ENCODE data around the gene S100A2. TPM values are rescaled to one million over a fixed set of nuclear protein-coding genes. Genes with fewer than 3 reads are reported as not detected.
A peak's percentile ranks its signal among the peaks of the same experiment; 100 is the strongest.

Gene S100A2
- total RNA-seq, 1 donor from 2014 or later = 5.6 TPM

DNA sequence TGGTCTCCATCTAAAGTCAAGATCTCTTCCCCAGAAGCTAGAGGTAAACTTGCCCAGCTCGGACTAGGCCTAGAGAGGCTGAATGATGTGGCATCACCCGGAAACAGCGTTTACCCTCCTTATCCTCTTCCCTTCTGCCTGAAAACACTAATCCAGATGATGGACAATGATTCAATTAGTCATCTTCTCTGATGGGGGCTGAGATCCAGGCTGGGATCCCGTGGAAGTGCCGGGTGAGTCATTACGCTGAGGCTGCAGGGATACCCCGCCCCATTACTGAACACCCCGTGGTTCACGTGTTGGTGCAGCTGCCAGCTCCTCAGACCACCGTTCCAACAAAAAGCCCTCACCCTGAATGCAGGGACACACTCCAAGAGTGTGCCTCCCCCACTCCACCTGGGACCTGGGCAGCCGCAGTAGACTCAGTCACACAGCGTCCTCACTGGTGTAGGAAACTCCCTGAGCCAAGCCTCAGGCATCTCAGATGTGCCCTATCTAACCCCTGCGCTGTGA lies 31.9 kb downstream of the S100A2 start:
- peak; percentile 70 for DNase-seq

DNA sequence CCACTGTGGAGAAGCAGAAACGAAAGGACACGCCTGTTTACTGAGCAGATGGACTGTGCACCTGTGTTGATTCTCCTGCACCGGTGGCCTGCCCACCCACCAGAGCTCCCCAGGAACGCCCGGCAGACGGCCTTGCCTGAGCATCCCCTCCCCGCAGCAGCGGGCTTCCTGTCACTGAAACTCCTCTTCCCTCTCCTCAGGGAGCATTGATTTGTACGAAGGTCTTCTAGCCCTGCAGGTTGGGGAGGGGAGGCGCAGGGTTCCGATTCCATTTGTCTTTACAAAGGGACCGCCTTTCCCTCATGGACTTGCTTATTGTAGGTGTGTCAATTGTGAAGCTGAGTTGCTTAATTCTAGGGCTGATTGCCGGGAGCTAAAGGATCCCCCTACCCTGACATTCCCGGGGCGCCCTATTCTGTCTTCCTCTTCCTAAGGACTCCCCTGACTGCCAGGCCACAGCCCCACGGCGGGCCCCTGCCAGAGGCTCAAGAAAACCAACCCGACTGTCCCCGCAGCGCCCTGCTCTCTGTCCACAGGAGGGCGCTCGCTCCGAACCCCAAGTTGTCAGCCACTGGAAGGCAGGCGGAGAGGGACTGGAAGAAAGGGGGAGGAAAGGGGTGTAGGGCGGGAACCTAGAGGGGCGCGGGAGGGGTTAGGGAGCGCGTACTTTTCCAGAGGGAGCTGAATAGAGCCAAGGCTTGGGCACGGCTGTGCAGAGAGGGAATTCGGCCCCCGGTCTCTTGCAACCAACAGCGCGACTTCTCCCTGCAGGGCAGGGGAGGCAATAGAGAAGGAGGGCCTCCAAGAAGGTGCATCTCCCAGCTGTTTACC lies 32.7 kb downstream of the S100A2 start:
- H3K4me3 ChIP-seq = peak overlapping the region; percentile 87
- H3K36me3 ChIP-seq = peaks cover 10% of the 10 kb centered on the region
- H3K27ac ChIP-seq = peak overlapping the region; percentile 99
- H3K27me3 ChIP-seq = no peaks in the 10 kb centered on the region
- TF ChIP-seq, protein P1, sequence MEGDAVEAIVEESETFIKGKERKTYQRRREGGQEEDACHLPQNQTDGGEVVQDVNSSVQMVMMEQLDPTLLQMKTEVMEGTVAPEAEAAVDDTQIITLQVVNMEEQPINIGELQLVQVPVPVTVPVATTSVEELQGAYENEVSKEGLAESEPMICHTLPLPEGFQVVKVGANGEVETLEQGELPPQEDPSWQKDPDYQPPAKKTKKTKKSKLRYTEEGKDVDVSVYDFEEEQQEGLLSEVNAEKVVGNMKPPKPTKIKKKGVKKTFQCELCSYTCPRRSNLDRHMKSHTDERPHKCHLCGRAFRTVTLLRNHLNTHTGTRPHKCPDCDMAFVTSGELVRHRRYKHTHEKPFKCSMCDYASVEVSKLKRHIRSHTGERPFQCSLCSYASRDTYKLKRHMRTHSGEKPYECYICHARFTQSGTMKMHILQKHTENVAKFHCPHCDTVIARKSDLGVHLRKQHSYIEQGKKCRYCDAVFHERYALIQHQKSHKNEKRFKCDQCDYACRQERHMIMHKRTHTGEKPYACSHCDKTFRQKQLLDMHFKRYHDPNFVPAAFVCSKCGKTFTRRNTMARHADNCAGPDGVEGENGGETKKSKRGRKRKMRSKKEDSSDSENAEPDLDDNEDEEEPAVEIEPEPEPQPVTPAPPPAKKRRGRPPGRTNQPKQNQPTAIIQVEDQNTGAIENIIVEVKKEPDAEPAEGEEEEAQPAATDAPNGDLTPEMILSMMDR (IDR thresholded peaks at IDR 0.05) = peak; percentile 87
- ATAC-seq (peak; percentile 75), DNase-seq (peak; percentile 93)
- H3K4me1 ChIP-seq = peaks cover 40% of the 10 kb centered on the region
- H3K9me3 ChIP-seq = no peaks in the 10 kb centered on the region
- intact Hi-C loops (cut with DNase I) = loop anchor here (5.0 kb wide), 1 partner anchor 34 kb away; the partner anchor contains the start of gene S100A2

More for the DNA sequence above, 31.9 kb downstream of the S100A2 start:
- Histone ChIP-seq H3K27ac (peak overlapping the region; percentile 99), H3K4me1 (peaks cover 40% of the 10 kb centered on the region), H3K36me3 (peaks cover 10% of the 10 kb centered on the region), H3K4me3 (peak overlapping the region; percentile 87), H3K27me3 (no peaks in the 10 kb centered on the region), H3K9me3 (no peaks in the 10 kb centered on the region)
- peak; percentile 0 for ATAC-seq
- TF ChIP-seq, protein P1 (IDR thresholded peaks at IDR 0.05) = no peak
- intact Hi-C loops (cut with DNase I) = loop anchor here (5.0 kb wide), 1 partner anchor 34 kb away; the partner anchor contains the start of gene S100A2

- Histone ChIP-seq H3K27me3 (no peaks in the 10 kb centered on the region), H3K4me1 (peaks cover 40% of the 10 kb centered on the region), H3K36me3 (peaks cover 10% of the 10 kb centered on the region), H3K9me3 (no peaks in the 10 kb centered on the region), H3K27ac (peak overlapping the region; percentile 99), H3K4me3 (no peak overlapping the region)
- DNase-seq (peak; percentile 6), ATAC-seq (no peak)
- TF ChIP-seq, protein P1 (IDR thresholded peaks at IDR 0.05) = no peak
- intact Hi-C loops (cut with DNase I) = loop anchor here (5.0 kb wide), 1 partner anchor 35 kb away; the partner anchor contains the start of gene S100A2
These were observed 33.5 kb downstream of the S100A2 start for GRCh38 chr1:153532181-153532580.

DNA sequence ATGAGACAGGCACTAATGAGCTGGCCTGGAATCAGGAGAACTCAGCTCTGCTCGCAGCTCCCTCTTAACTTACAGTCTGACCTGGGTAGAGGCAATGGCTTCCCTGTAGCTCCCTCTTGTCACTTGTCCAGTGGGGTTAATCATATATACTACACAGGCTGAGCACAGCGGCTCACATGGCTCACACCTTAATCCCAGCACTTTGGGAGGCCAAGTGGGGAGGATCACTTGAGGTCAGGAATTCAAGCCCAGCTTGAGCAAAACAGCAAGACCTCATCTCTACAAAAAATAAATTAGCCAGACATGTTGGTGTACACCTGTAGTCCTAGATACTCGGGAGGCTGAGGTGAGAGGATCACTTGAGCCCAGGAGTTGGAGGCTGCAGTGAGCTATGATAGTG lies 34.0 kb downstream of the S100A2 start:
- Histone ChIP-seq H3K9me3 (no peaks in the 10 kb centered on the region), H3K36me3 (peaks cover 10% of the 10 kb centered on the region), H3K4me1 (peaks cover 36% of the 10 kb centered on the region), H3K27ac (peak overlapping the region; percentile 99), H3K4me3 (no peak overlapping the region), H3K27me3 (no peaks in the 10 kb centered on the region)
- TF ChIP-seq, protein P1 (IDR thresholded peaks at IDR 0.05) = no peak
- intact Hi-C loops (cut with DNase I) = loop anchor here (5.0 kb wide), 1 partner anchor 36 kb away; the partner anchor contains the start of gene S100A2
- no peak for ATAC-seq
- peak; percentile 15 for DNase-seq

- Histone ChIP-seq H3K36me3 (no peaks in the 10 kb centered on the region), H3K4me1 (peaks cover 21% of the 10 kb centered on the region), H3K27ac (no peak overlapping the region), H3K27me3 (no peaks in the 10 kb centered on the region), H3K4me3 (no peak overlapping the region), H3K9me3 (no peaks in the 10 kb centered on the region)
- intact Hi-C loops (cut with DNase I) = no loop called here
- TF ChIP-seq, protein P1 (IDR thresholded peaks at IDR 0.05) = no peak
- DNase-seq = peak; percentile 16
- ATAC-seq = no peak
These were observed 38.0 kb downstream of the S100A2 start for GRCh38 chr1:153527683-153528040.

All from upper lobe of right lung (tissue), 1 donor.